Measurements from ENCODE around the gene RASA3.

DNA sequence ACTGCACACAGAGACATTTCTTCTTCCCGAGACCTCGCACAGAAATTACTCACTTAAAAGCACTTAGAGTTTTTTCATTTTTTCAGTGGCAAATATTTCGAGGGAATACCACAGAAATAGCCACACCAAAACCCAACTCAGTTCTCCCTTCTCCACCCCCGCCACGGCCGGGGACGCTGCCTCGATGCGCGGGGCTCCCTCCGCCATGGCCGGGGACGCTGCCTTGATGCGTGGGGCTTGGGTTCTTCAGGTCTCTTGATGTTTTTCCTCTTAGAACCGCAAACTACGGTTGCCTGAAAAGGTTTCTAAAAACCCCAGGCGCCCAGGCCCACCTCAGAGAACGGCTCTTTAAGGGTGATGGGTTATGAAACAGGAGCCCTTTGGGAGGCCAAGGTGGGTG lies 71.4 kb downstream of the RASA3 start:
- TF ChIP-seq TAF1 (IDR thresholded peaks at IDR 0.05; ENCODE audit: low read depth, low read length) (no peak), MAX (IDR thresholded peaks at IDR 0.05) (no peak), SIX5 (IDR thresholded peaks at IDR 0.05; ENCODE audit: low read depth, low read length) (no peak), TCF12 (IDR thresholded peaks at IDR 0.05; ENCODE audit: low read depth, low read length) (no peak), SRF (IDR thresholded peaks at IDR 0.05; ENCODE audit: low read depth, low read length) (no peak), JUN (IDR thresholded peaks at IDR 0.05; ENCODE audit: low read depth, low read length) (no peak), EZH2 (IDR thresholded peaks at IDR 0.05; ENCODE audit: low read depth, low read length, severe bottlenecking) (no peak), E2F6 (IDR thresholded peaks at IDR 0.05) (no peak)
- TF ChIP-seq, protein P1, sequence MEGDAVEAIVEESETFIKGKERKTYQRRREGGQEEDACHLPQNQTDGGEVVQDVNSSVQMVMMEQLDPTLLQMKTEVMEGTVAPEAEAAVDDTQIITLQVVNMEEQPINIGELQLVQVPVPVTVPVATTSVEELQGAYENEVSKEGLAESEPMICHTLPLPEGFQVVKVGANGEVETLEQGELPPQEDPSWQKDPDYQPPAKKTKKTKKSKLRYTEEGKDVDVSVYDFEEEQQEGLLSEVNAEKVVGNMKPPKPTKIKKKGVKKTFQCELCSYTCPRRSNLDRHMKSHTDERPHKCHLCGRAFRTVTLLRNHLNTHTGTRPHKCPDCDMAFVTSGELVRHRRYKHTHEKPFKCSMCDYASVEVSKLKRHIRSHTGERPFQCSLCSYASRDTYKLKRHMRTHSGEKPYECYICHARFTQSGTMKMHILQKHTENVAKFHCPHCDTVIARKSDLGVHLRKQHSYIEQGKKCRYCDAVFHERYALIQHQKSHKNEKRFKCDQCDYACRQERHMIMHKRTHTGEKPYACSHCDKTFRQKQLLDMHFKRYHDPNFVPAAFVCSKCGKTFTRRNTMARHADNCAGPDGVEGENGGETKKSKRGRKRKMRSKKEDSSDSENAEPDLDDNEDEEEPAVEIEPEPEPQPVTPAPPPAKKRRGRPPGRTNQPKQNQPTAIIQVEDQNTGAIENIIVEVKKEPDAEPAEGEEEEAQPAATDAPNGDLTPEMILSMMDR (IDR thresholded peaks at IDR 0.05; ENCODE audit: control extremely low read depth in 1 of 3, insufficient read depth in 1 of 3, low read depth in 1 of 3, low read length in 3 of 3): no peak
